Trophoblast cell (in vitro differentiated cells and primary cell): ENCODE measurements around the gene SRSF10.

ENCODE experiments used
- DNase-seq, 2 donors: peaks; one replicate each; pipeline ENCODE4 v3.0.0-alpha.2; 2016
- H2AFZ ChIP-seq: 2 replicates; pipeline ENCODE4 v1.6.1; 2013; ENCODE audit warnings: low read length, moderate library complexity, mild to moderate bottlenecking; ENCODE audit not compliant: insufficient read depth, poor library complexity
- H2AK5ac ChIP-seq: 2 replicates; pipeline ENCODE4 v1.6.1; 2013; ENCODE audit warnings: mild to moderate bottlenecking, low read length
- H2BK120ac ChIP-seq: 2 replicates; pipeline ENCODE4 v1.6.1; 2013; ENCODE audit warnings: low read length, mild to moderate bottlenecking, moderate library complexity; ENCODE audit not compliant: insufficient read depth, poor library complexity
- H2BK12ac ChIP-seq: 2 replicates; pipeline ENCODE4 v1.6.1; 2013; ENCODE audit warnings: mild to moderate bottlenecking, low read length, moderate library complexity
- H2BK5ac ChIP-seq: 2 replicates; pipeline ENCODE4 v1.6.1; 2013; ENCODE audit warnings: low read length, low read depth, moderate library complexity, mild to moderate bottlenecking; ENCODE audit not compliant: poor library complexity
- H3K14ac ChIP-seq: 2 replicates; pipeline ENCODE4 v1.6.1; 2013; ENCODE audit warnings: mild to moderate bottlenecking, low read length
- H3K18ac ChIP-seq: 2 replicates; pipeline ENCODE4 v1.6.1; 2013; ENCODE audit warnings: mild to moderate bottlenecking, low read length
- H3K23ac ChIP-seq: 2 replicates; pipeline ENCODE4 v1.6.1; 2013; ENCODE audit warnings: low read length
- H3K27ac ChIP-seq: 2 replicates; pipeline ENCODE4 v1.5.1; 2013; ENCODE audit warnings: low read depth, mild to moderate bottlenecking, inconsistent platforms, low read length, moderate library complexity
- H3K27me3 ChIP-seq: 2 replicates; pipeline ENCODE4 v1.6.1; 2013; ENCODE audit warnings: inconsistent platforms, mild to moderate bottlenecking, low read length, moderate library complexity; ENCODE audit not compliant: insufficient read depth
- H3K36me3 ChIP-seq, 2 experiments: 1 replicate in 1 of 2; 2 replicates in 1 of 2; pipeline ENCODE4 v1.6.1; 2013; ENCODE audit warnings: low read length in 2 of 2, mild to moderate bottlenecking in 2 of 2, moderate library complexity in 1 of 2; ENCODE audit not compliant: insufficient read depth in 2 of 2, control insufficient read depth in 1 of 2
- H3K4ac ChIP-seq: 2 replicates; pipeline ENCODE4 v1.6.1; 2013; ENCODE audit warnings: low read depth, mild to moderate bottlenecking, low read length, moderate library complexity
- H3K4me1 ChIP-seq, 2 experiments: 1 replicate in 1 of 2; 2 replicates in 1 of 2; pipeline ENCODE4 v1.6.1; 2013; ENCODE audit warnings: low read length in 2 of 2, mild to moderate bottlenecking in 2 of 2, moderate library complexity in 1 of 2; ENCODE audit not compliant: insufficient read depth in 2 of 2, control insufficient read depth in 1 of 2
- H3K4me2 ChIP-seq: 2 replicates; pipeline ENCODE4 v1.6.1; 2013; ENCODE audit warnings: inconsistent platforms, mild to moderate bottlenecking, low read length, moderate library complexity
- H3K4me3 ChIP-seq: 2 replicates; pipeline ENCODE4 v1.5.1; 2013; ENCODE audit warnings: mild to moderate bottlenecking, low read depth, low read length, inconsistent platforms
- H3K79me1 ChIP-seq: one replicate; pipeline ENCODE4 v1.6.1; 2013; ENCODE audit warnings: low read length
- H3K79me2 ChIP-seq: 2 replicates; pipeline ENCODE4 v1.6.1; 2013; ENCODE audit warnings: low read length, mild to moderate bottlenecking; ENCODE audit not compliant: control insufficient read depth, insufficient read depth, poor library complexity
- H3K9ac ChIP-seq: 2 replicates; pipeline ENCODE4 v1.6.1; 2013; ENCODE audit warnings: mild to moderate bottlenecking, low read length
- H3K9me3 ChIP-seq: 2 replicates; pipeline ENCODE4 v1.6.1; 2013; ENCODE audit warnings: low read depth, mild to moderate bottlenecking, control low read depth, inconsistent platforms, low read length; ENCODE audit not compliant: insufficient read depth
- H4K12ac ChIP-seq: 2 replicates; pipeline ENCODE4 v1.6.1; 2013; ENCODE audit warnings: low read depth, mild to moderate bottlenecking, low read length, moderate library complexity
- H4K8ac ChIP-seq: 2 replicates; pipeline ENCODE4 v1.6.1; 2013; ENCODE audit warnings: low read depth, mild to moderate bottlenecking, low read length, moderate library complexity
- H4K91ac ChIP-seq: one replicate; pipeline ENCODE4 v1.6.1; 2013; ENCODE audit warnings: low read depth, mild to moderate bottlenecking, low read length, moderate library complexity
- WGBS: extraction: QIAGEN DNeasy Blood & Tissue Kit; methylation state at CpG from one replicate; pipeline ENCODE4 v1.1.7; 2013; ENCODE audit warnings: missing lambda C conversion rate; ENCODE audit not compliant: insufficient read length, insufficient coverage; ENCODE audit errors: extremely low coverage; 5-methylcytosine and 5-hydroxymethylcytosine counted together

The SRSF10 gene

DNA sequence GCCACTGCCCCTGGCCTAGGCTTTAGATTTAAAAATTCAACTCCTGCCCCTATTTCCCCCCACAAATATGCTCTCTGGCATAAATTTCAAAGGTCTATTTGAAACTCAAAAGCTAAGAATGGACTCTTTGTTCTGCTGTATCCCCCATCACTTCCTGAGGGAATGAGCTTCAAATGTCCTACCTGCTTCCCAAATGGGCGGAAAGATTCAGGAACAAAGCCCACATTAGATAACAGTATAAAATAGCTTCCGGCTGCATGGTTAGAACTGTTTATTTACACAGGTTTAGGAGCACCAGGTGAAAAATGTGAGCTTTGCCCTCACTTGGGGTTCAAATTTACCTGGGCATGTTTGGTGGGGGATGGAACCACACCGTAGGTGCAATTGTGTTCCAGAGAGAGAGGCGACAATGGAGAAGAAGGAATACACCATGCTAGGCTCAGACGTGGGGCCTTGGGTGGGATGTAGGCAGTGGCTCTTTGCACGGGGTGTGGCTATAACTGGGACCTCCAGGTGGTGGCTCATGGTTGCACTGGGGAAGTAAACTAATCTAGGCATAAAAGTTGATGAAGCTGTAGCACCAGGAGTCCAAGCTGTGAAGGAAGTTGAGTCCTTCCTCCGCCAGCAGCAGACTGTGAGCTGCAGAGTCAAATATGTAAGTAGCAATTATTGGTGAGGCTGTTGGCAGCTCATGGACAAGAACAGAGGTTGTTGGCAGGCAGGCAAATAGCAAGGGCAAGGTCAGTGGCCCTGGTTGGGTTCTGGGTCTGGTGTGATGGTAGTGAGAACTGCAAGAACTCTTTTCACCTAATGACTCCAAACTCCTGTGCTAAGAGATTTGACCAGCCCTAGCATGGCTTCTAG lies 41.5 kb upstream of the SRSF10 start:
- peak overlapping the region; percentile 2 for H4K91ac ChIP-seq
- no peak overlapping the region for H3K9ac ChIP-seq
- no peaks in the 10 kb centered on the region for H3K36me3 ChIP-seq
- H3K4me1 ChIP-seq, result peaks cover 21 to 24% of the 10 kb centered on the region in 2 experiments
- no peak overlapping the region for H2BK120ac ChIP-seq
- H3K9me3 ChIP-seq, result no peaks in the 10 kb centered on the region
- peaks cover 7% of the 10 kb centered on the region for H3K79me1 ChIP-seq
- peak overlapping the region; percentile 8 for H2BK12ac ChIP-seq
- H3K18ac ChIP-seq, result no peak overlapping the region
- peak overlapping the region; percentile 80 for H3K27ac ChIP-seq
- H4K8ac ChIP-seq, result no peak overlapping the region
- DNase-seq, result peak in 1 of 2 donors; percentile 25
- WGBS, result no CpG with 5 or more reads among the region's 7 CpGs
- H2AFZ ChIP-seq, result no peak overlapping the region
- H3K4ac ChIP-seq, result no peak overlapping the region
- H3K4me3 ChIP-seq, result no peak overlapping the region
- H3K14ac ChIP-seq, result no peak overlapping the region
- no peak overlapping the region for H2BK5ac ChIP-seq
- H3K27me3 ChIP-seq, result no peaks in the 10 kb centered on the region
- no peaks in the 10 kb centered on the region for H3K79me2 ChIP-seq
- H2AK5ac ChIP-seq, result no peak overlapping the region
- H4K12ac ChIP-seq, result no peak overlapping the region
- no peak overlapping the region for H3K23ac ChIP-seq
- H3K4me2 ChIP-seq, result peak overlapping the region; percentile 42

- H3K36me3 ChIP-seq, result no peaks in the 10 kb centered on the region
- H3K4me3 ChIP-seq, result no peak overlapping the region
- no peaks in the 10 kb centered on the region for H3K27me3 ChIP-seq
- no peak overlapping the region for H4K8ac ChIP-seq
- no peak for DNase-seq
- no CpG with 5 or more reads among the region's 3 CpGs for WGBS
- peak overlapping the region; percentile 95 for H2BK12ac ChIP-seq
- no peak overlapping the region for H2BK120ac ChIP-seq
- H2BK5ac ChIP-seq, result no peak overlapping the region
- H4K12ac ChIP-seq, result no peak overlapping the region
- no peak overlapping the region for H2AK5ac ChIP-seq
- H3K4ac ChIP-seq, result no peak overlapping the region
- no peak overlapping the region for H3K18ac ChIP-seq
- H3K9me3 ChIP-seq, result no peaks in the 10 kb centered on the region
- no peak overlapping the region for H3K27ac ChIP-seq
- no peak overlapping the region for H4K91ac ChIP-seq
- H3K14ac ChIP-seq, result no peak overlapping the region
- no peak overlapping the region for H3K4me2 ChIP-seq
- no peaks in the 10 kb centered on the region for H3K79me2 ChIP-seq
- no peak overlapping the region for H3K9ac ChIP-seq
- H3K79me1 ChIP-seq, result peaks cover 7% of the 10 kb centered on the region
- H2AFZ ChIP-seq, result no peak overlapping the region
- H3K4me1 ChIP-seq, result peaks cover 21 to 24% of the 10 kb centered on the region in 2 experiments
- no peak overlapping the region for H3K23ac ChIP-seq
Observed at GRCh38 chr1:24020470-24020869, 40.3 kb upstream of the SRSF10 start.

GRCh38 chr1:24020025-24020424 lies 39.9 kb upstream of the SRSF10 start:
- Histone ChIP-seq H3K4me1 (peaks cover 21 to 24% of the 10 kb centered on the region in 2 experiments), H3K27ac (no peak overlapping the region), H3K14ac (no peak overlapping the region), H4K8ac (no peak overlapping the region), H3K4ac (no peak overlapping the region), H2AK5ac (no peak overlapping the region), H3K9me3 (no peaks in the 10 kb centered on the region), H3K9ac (no peak overlapping the region), H3K27me3 (no peaks in the 10 kb centered on the region), H3K79me2 (no peaks in the 10 kb centered on the region), H3K18ac (no peak overlapping the region), H3K36me3 (no peaks in the 10 kb centered on the region), H3K23ac (no peak overlapping the region), H4K91ac (no peak overlapping the region), H3K4me3 (no peak overlapping the region), H2AFZ (no peak overlapping the region), H3K79me1 (peaks cover 7% of the 10 kb centered on the region), H2BK12ac (peak overlapping the region; percentile 95), H4K12ac (no peak overlapping the region), H3K4me2 (no peak overlapping the region), H2BK5ac (no peak overlapping the region), H2BK120ac (peak overlapping the region; percentile 53)
- WGBS, result no CpG with 5 or more reads among the region's 5 CpGs
- no peak for DNase-seq

GRCh38 chr1:24018611-24019580 lies 38.8 kb upstream of the SRSF10 start:
- peaks cover 7% of the 10 kb centered on the region for H3K79me1 ChIP-seq
- H2BK120ac ChIP-seq, result no peak overlapping the region
- WGBS, result no CpG with 5 or more reads among the region's 20 CpGs
- no peaks in the 10 kb centered on the region for H3K36me3 ChIP-seq
- H3K4me3 ChIP-seq, result no peak overlapping the region
- H3K18ac ChIP-seq, result no peak overlapping the region
- no peaks in the 10 kb centered on the region for H3K27me3 ChIP-seq
- H3K4me2 ChIP-seq, result peak overlapping the region; percentile 6
- no peak overlapping the region for H4K8ac ChIP-seq
- no peak overlapping the region for H3K14ac ChIP-seq
- H3K27ac ChIP-seq, result peak overlapping the region; percentile 6
- H3K9ac ChIP-seq, result no peak overlapping the region
- no peak overlapping the region for H3K23ac ChIP-seq
- H4K12ac ChIP-seq, result no peak overlapping the region
- no peak overlapping the region for H2AFZ ChIP-seq
- no peak overlapping the region for H3K4ac ChIP-seq
- H3K4me1 ChIP-seq, result peaks cover 21 to 24% of the 10 kb centered on the region in 2 experiments
- no peaks in the 10 kb centered on the region for H3K9me3 ChIP-seq
- peak; percentile 96 to 99 for DNase-seq
- no peak overlapping the region for H2BK5ac ChIP-seq
- no peak overlapping the region for H4K91ac ChIP-seq
- H2BK12ac ChIP-seq, result peak overlapping the region; percentile 31
- peak overlapping the region; percentile 79 for H2AK5ac ChIP-seq
- no peaks in the 10 kb centered on the region for H3K79me2 ChIP-seq
